ENCODE results near the gene PLXNA4.

GRCh38 chr7:132433301-132433700 lies 143.0 kb downstream of the PLXNA4 start:
- no peak for TF ChIP-seq CTCF (IDR thresholded peaks at IDR 0.05; ENCODE audit: insufficient read depth, low read depth, low read length)
- TF ChIP-seq EZH2 (IDR thresholded peaks at IDR 0.05; ENCODE audit: insufficient read depth, low read length), result no peak

Data from astrocyte (in vitro differentiated cells and primary cell).